Measurements from ENCODE around the gene PCCA.
"Not testable (repeated sequence)": the region's sequence is repeated elsewhere in the genome, so short reads cannot be mapped to it uniquely, and the experiment has no call there.

Gene PCCA

DNA sequence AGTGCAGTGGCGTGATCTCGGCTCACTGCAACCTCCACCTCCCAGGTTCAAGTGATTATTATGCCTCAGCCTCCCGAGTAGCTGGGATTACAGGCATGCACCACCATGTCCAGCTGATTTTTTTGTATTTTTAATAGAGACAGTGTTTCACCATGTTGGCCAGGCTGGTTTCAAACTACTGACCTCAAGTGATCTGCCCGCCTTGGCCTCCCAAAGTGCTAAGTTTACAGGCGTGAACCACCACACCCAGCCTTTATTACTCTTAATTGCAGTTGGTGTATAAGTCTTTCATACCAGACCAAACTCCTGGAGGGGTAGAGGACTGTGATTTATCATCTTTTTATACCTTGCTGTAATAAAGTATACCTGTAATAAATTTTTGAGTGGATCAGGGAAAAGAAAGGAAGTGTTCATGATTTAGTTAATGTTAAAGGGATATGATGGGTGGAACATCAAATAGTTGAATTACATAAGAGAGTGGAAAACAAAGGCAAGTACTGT, 52.6 kb downstream of the PCCA start:
- DNase-seq = not testable (repeated sequence)

DNA sequence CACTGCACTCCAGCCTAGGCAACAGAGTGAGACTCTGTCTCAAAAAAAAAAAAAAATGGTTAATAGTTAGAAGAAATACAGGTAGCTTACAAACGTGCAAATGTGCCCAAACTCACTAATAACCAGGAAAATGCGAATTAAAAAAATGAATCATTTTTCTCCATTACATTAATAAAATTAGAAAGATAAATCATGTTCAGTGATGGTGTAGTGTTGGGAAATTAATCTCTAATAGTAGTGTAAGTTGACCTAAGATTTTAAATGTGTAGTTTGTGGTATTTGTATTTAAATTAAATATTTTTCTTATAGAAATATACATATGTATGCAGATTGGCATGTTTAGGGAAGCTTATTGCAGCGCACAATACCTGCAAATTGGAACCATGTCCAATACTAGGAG, 57.6 kb downstream of the PCCA start:
- DNase-seq = no peak

DNA sequence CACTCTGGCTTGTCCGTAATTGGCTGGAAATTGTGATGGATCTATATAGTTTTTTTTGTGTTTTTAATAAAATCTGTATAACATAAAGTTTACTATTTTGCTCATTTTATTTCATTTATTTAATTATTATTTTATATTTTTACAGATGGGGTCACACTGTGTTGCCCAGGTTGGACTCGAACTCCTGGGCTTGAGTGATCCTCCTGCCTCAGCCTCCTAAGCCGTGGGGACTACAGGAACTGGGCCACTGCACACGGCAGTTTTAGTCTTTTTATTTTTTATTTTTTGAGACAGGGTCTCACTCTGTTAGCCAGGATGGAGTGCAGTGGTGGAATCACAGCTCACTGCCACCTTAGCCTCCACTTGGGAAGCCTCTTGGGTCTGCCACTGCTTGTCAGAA, 58.9 kb downstream of the PCCA start:
- no peak for DNase-seq

DNA sequence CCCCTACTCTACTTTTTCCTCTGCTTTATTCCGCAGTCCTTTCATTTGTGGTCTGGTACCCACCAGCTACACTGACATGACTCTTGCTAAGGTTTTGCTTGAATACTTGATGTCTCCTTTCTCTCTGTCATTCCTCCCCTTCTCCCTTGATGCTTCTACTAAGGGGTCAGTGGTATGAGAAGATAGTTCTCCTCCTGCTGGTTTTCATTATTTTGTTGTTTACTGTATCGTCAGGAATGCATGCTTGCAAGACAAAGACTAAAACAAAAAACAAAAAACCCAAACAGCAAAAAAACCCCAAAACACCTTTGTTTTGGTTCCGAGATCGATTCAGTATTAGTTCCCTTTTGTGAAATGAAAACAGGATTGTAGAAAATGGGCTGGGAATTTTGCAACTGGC, 59.5 kb downstream of the PCCA start:
- DNase-seq = no peak

DNA sequence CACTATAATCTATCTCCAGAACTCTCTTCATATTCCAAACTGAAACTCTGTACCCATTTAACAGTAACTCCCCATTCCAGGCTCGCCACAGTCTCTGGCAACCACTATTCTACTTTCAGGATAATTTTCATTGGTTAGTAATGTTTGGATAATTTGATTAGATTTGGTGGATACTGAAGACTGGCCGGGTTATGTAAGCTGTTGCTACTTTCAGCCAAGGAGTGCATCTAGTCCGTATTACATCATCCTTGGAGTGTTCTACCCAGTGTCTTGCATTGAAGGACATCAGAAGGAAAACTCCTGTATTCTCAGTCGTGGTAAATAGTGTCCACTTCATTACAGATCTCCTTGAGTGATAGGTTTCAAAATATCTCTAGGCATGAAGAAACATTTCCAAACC, 60.5 kb downstream of the PCCA start:
- no peak for DNase-seq

DNA sequence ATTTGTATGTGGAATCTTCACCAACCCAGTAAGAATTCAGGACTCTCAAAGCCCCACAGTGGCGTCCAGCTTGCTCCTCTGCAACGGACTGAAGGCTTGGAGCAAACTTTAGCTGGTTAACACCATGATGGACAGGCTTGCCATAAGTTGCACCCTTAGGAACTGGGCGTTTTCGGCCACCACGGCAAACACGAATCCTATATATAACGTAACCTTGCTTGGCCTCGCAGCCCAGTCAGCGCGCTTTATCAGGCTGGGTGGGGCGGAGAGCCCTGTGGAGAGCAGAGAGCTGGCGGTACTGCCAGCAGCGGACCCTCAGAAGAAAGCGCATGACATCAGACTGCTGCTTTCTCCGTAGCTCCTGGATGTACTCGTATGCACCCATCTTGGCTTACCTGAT, 61.8 kb downstream of the PCCA start:
- not testable (repeated sequence) for DNase-seq

DNA sequence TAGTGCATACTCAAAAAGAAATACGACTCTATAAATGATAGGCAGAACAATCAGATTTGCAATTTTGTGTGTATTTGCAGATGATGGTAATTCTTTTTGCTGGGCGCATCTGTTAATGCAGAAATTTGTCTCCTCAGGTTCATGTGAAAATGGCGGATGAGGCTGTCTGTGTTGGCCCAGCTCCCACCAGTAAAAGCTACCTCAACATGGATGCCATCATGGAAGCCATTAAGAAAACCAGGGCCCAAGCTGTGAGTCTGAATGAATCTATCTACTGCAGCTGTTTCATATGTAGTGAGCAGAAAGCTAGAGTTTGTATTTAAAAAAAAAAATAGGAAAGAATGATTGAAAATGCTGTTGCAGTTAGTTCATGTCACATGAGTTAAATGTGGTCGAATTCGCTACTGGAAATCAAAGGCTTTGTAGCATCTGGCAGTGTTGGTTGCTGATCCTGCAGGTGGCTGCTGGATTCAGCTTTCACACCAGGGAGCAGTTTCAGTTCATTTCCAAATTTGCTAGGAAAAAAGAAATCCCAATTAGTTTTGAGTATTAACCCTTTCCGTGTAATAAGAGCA, 66.0 kb downstream of the PCCA start:
- DNase-seq = no peak

DNA sequence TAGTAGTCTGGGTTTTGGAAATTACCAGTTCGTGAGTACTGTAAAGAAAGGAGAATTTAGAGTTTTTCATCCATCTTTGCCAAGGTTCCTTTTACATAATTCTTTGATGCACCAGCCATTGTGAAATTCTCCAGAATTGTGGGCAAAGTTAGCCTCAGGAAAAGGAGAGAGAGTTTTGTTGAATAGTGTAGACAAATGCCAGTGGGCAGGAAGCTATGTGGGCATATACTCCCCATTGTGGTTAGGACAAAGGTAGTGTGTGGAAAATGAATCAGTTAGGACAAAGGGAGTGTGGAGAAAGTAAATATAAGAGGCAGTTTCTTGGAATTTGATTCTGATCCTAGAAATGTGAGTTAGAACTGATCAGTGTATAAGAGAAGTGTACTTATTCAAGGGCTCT, 67.9 kb downstream of the PCCA start:
- no peak for DNase-seq

DNA sequence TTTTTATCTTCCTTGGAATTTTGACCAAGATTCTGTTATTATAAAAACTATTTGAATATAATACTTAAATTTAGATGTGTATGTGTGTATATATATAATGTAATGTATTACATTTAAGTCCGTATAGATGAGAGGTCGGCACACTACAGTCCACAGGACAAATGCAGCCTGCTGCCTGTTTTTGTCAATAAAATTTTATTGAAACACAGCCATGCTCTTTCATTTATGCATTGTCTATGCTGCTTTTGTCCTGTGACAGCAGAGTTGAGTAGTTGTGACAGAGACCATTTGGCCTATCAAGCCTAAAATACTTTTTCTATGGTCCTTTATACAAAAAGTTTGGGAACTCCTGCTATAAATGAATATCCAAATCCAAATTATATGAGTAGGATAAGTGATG, 69.7 kb downstream of the PCCA start:
- no peak for DNase-seq

DNA sequence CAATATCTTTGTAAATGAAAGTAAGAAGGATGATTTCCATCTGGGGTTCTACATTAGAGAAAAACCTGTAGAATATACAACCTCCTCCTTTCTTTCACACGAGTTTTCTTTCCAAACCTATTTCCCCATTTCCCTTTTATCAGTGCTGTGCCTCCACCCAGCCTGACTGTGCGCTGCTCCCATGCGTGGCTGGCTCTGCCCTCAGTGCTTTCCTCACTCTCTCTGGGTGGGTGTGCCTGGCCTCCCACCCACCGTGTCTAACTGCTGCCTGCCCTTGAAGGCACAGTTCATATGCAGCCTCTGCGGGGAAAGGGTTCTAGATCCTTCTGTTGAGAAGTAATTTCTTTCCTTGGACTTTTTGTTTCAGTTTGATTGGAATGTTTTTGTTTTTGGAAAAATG, 70.7 kb downstream of the PCCA start:
- no peak for DNase-seq

DNA sequence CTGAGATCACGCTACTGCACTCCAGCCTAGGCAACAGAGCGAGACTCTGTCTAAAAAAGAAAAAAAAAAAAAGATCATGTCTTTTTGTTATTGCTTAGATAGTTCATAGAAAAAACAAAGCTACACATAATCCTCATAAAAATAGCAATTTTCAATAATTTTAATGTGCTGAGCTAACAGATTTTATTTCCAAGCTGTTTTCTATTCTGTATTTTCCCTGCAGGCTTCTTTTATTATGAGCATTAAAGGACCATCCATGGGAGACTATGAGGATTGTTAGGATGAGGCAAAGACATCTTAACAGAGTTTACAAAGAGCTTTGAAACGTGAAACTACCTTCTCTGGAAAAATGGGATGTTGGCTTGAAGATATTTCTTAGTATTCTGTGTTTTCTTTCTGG, 71.6 kb downstream of the PCCA start:
- no peak for DNase-seq

DNA sequence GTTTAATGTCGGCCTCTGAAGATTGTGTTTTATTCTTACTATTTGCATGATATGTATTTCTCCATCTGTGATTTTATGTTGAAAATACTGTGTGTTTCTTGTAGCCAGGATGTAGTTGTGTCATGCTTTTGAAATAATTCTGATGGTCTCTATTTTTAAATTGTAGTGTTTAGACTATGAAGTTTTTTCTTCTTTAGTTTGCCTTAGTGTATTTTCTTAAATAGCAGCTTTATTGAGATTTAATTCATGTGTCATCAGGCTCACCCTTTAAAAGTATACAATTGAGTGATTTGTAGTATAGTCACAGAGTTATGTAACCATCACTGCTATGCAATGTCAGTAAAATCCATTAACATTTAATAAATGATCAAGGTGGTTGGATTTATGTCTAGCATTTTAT, 74.5 kb downstream of the PCCA start:
- DNase-seq = no peak

DNA sequence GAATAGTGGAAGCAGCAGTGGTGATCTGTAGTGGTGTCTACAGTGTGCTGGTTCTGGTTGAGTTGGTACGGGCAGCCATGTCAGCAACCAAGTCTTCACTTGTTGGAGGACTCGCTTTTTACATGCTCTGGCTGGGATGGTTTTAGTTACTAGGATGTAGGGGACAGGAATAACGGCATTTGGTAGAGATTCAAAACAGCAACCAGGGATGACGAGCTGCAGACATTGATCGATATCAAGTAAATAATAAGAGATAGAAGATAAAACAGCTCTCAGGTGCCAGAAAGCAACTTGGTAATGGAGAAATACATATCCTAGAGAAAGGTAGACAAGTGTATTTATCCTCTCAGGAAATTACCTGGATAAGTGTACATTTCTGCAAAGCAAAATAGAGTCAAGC, 84.3 kb downstream of the PCCA start:
- no peak for DNase-seq

DNA sequence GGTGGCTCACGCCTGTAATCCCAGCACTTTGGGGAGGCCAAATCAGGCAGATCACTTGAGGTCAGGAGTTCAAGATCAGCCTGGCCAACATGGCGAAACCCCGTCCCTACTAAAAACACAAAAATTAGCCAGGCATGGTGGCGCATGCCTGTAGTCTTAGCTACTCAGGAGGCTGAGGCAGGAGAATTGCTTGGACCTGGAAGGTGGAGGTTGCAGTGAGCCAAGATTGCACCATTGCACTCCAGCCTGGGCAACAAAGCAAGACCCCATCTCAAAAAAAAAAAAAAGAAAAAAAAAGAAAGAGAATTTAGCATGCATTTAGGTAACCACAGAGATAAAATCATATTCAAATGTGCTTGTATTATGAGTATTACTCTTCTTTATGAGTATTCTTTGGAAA, 85.6 kb downstream of the PCCA start:
- not testable (repeated sequence) for DNase-seq

DNA sequence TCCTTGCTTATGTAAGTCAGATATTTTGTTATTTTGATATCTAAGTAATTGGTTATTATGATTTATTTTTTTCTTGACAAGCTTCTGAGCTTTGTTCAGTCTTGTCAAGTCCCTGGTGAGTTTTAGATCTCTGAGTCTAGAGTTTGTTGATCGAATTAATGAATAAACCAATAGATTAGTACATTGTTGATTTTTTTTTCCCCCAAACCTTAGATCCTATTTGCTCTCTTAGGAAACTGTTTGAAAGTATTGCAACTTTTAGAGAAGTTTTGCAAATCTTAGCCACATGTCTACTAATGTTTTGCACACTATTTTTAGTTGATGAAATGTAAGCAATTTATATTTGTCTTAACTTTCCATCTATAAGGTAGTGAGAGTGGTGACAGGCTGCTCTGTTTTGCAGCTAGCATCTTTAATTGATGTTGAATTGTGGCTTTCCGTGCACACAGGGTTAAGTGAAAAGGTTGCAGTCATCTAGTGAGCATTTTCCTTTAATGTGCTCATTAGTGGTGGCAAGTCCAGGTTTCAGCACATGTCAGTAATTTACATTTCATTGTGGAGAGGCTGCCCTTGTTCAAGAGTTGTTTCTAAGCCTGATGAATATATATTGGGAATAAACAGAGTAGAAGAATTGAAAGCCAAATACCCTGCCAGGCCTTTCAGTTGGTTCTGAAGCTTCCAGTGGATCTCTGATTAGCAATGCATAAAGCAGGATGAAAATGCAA, 86.3 kb downstream of the PCCA start:
- no peak for DNase-seq

DNA sequence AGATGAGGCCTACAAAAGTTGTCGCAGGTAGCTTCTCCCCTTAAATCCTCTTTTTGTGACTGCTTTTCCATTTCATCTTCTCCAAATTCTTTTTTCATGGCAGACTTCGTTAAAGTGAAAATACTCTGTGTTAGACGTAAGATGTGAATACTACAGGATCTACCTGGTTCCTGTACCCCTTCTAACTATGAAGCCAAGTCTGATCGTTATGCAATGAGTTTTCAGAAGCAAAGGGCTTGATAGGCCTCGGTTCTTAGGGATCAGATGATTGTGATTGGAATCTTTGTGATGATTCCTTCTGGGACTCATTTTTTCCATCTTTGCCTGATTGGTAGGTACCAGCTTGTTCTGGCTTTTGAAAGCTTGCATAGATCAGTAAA, 86.9 kb downstream of the PCCA start:
- DNase-seq = no peak

DNA sequence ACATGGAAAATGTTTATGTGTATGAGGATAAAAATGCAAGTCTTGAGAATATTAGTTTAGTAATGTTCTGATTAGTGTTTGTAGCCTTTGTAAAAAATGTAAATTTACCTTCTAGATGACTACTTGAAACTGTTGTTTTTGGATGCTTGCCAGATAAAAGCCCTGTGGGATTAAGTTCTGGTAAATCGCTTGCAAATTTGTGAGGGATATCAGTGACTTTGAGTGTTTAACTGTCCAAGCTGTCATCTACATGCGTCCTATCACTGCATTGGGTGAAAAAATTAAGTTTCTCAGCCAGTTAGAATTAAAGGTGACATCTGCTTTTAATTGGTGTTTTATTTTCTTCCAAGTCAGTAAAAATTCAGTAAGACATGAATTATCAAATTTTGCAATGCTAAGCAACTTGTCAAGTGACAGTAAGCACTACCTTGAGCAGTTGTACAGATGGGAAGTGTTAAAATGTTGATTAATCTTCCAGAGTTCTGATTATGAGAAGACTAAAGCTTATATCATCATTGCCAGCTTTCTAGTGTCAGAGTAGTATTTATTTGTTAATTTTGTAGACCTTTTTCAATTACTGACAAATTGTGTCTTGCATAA, 88.0 kb downstream of the PCCA start:
- no peak for DNase-seq

DNA sequence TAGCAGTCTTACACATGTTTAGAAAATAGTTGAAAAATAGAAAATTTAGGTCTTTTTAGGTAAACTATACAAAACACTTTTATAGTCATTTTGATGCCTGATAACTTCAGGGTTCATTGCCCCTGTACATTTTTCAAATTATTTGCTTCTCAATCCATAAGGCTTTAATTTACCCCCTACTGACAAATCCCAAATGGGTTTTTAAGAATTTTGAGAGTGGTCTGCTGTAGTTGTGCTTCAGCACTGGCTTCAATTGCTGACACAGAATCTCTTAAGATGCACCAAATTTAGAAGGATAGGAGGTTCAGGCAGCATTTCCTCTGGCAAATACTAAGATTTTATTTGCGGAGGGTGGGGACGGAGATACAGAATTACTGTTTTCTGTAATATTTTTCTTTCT, 89.4 kb downstream of the PCCA start:
- no peak for DNase-seq

DNA sequence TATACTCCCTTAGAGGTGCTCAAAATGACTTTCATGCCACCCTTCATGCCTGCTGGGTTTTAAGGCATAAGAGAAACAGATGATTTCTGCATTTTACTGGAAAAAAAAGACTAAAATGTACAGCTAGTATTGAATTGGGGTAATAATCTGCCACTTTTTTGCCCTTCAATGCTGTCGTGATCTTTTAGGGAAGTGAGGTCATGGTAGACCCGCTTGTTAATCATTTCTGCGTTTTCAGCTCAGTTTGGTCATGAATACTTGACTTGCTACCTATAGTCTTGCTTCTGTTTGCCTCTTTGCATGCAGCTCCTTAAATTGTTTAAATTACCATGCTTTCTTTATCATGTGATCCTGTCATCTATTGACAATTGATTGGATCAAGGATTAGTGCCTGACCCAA, 90.4 kb downstream of the PCCA start:
- DNase-seq = no peak

DNA sequence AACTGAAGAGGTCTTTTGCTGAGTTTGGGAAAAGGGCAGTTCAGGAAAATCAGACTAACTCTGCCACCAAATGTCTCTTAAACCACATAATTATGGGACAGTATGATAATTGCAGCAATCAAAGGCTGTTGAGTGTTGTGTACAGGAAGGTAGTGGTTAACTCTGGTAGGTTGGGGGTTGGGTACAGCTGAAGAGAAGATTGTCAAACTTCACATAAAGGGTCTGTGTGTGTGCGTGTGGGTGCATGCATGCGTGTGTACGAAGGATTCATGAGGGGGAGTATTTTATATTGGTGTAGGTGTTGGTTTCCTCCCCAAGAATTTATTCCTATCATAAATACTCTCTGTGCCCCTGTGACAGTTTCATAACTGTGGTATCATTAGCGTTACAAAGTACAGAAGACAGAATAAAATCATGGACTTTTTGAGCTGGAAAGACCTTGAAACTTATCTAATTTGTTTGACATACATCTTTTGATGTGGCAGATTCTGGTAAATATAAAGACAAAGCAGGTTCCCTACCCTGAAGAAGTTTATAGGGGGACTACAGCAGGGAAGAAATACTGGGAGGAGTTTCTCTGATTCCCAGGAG, 94.1 kb downstream of the PCCA start:
- no peak for DNase-seq

DNA sequence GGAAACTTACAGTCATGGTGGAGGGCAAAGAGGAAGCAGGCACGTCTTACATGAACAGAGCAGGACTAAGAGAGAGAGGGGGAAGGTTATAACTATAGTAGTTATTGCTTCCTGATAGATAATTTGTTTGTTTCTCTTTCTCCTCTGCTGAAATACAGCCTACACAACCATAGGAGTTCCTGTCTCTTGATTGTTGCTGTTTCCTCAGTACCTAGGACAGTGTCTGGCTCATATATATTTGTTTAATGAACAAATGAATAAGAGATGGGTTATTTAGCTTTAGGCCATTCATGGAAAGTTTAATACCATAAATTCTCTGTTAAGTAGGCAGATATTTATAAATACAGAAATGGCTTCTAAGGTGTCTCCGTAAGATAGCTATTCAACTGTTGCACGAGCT, 95.2 kb downstream of the PCCA start:
- no peak for DNase-seq

DNA sequence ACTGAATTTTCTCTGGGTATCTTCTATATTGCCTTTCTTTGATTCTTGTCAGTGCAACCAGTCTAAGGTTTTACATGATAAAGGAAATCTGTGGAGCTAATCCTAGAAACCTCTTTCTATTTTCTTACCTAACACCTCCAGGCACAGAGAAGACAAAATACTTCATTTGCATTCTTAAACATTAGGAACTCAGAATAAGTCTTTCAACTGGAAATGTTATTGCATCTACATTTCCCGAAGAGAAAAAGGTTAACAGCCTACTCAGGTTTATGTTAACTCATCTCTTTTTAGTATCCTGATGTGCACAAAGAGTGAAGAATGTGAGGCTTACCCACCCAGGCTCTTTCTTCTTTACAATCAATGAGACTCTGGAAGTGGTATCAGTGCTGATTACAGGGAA, 106.7 kb downstream of the PCCA start:
- no peak for DNase-seq

DNA sequence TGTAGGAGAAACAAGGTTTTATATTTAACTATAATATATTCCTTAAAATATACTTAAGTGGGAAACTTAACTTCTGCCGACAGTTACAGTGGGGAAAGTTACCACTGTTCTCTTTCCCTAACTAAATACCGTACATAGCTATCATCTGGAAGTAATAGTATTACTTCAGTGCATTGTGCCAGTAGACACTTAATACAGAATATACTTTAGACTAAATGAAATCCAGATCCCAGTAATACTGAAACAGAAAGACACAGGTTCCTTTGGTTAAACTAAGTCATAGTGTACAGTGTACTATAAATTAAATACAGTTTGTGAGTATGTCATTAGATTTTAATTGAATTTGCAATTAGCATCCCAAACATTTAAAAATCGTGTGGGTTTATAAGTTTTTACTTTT, 107.5 kb downstream of the PCCA start:
- DNase-seq = no peak

DNA sequence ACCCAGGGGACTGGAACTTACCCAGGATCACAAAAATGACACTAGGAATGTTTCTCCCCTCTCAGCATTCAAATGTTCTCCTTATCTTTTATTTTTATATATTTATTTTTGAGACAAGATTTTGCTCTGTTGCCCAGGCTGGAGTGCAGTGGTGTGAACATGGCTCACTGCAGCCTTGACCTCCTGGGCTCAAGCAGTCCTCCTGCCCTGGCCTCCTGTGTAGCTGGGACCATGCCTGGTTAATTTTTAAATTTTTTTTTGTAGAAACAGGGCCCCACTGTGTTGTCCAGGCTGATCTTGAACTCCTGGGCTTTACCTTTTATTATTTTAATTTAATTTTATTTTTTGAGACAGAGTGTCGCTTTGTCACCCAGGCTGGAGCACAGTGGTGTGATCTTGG, 108.2 kb downstream of the PCCA start:
- no peak for DNase-seq
